SU-DHL-6 (cell line): ENCODE data around the gene MAP2K5.

ENCODE experiments used
- H2AFZ ChIP-seq: fragments of 200-600 bp; sonication (generic); 2 replicates; pipeline ENCODE4 v1.6.1; 2014; ENCODE audit warnings: low read depth, mild to moderate bottlenecking, moderate library complexity, mixed read lengths, antibody characterized with exemption, low read length; ENCODE audit not compliant: severe bottlenecking
- H3F3A ChIP-seq: fragments of 200-600 bp; shearing (Covaris generic); 2 replicates; pipeline ENCODE4 v1.6.0; 2016; ENCODE audit warnings: antibody characterized with exemption, mild to moderate bottlenecking; ENCODE audit not compliant: insufficient read depth
- H3K27ac ChIP-seq: fragments of 200-600 bp; sonication (generic); 2 replicates; pipeline ENCODE4 v1.5.1; 2016; ENCODE audit warnings: low read depth, mild to moderate bottlenecking, low read length, moderate library complexity, mixed read lengths
- H3K27me3 ChIP-seq: fragments of 200-600 bp; sonication (generic), shearing (Covaris generic); 2 replicates; pipeline ENCODE4 v1.6.0; 2014; ENCODE audit warnings: mild to moderate bottlenecking, low read length
- H3K36me3 ChIP-seq: fragments of 200-600 bp; sonication (generic); 2 replicates; pipeline ENCODE4 v1.6.1; 2014; ENCODE audit warnings: mild to moderate bottlenecking, low read length, mixed read lengths
- H3K4me2 ChIP-seq: fragments of 300-600, 200-600 bp; shearing (Covaris generic), sonication (generic); 2 replicates; pipeline ENCODE4 v1.6.0; 2014; ENCODE audit warnings: low read length, low read depth, mild to moderate bottlenecking; ENCODE audit not compliant: poor library complexity, severe bottlenecking
- H3K4me3 ChIP-seq: fragments of 200-600 bp; sonication (generic); 2 replicates; pipeline ENCODE4 v1.5.1; 2014; ENCODE audit warnings: antibody characterized with exemption, low read length, mild to moderate bottlenecking, mixed read lengths; ENCODE audit not compliant: insufficient read depth, poor library complexity, severe bottlenecking
- H3K79me2 ChIP-seq: fragments of 200-600 bp; sonication (generic); 2 replicates; pipeline ENCODE4 v1.6.1; 2014; ENCODE audit warnings: mild to moderate bottlenecking, low read length, moderate library complexity; ENCODE audit not compliant: insufficient read depth
- H3K9ac ChIP-seq: fragments of 200-600 bp; sonication (generic); 2 replicates; pipeline ENCODE4 v1.7.0; 2014; ENCODE audit warnings: mild to moderate bottlenecking, low read length
- H3K9me2 ChIP-seq: fragments of 200-600 bp; sonication (generic); replicated peaks from 2 replicates; pipeline ENCODE4 v1.6.1; 2014; ENCODE audit warnings: low read length; ENCODE audit not compliant: insufficient read depth
- H3K9me3 ChIP-seq: fragments of 200-600 bp; sonication (generic); 2 replicates; pipeline ENCODE4 v1.6.1; 2014; ENCODE audit warnings: low read length, mixed read lengths; ENCODE audit not compliant: insufficient read depth
- H4K20me1 ChIP-seq: fragments of 200-600 bp; sonication (generic); 2 replicates; pipeline ENCODE4 v1.6.1; 2014; ENCODE audit warnings: low read depth, mild to moderate bottlenecking, antibody characterized with exemption, low read length, moderate library complexity, mixed read lengths
- CTCF ChIP-seq: fragments of 200-600 bp; sonication (generic); IDR thresholded peaks from one replicate; pipeline ENCODE4 v1.5.1; 2017; ENCODE audit warnings: antibody characterized with exemption, mild to moderate bottlenecking, low read length, moderate library complexity; ENCODE audit not compliant: insufficient read depth, poor library complexity, severe bottlenecking
- EZH2phosphoT487 ChIP-seq: fragments of 200-600 bp; sonication (generic), shearing (Covaris generic); conservative IDR thresholded peaks from 2 replicates; pipeline ENCODE4 v1.6.1; 2018; ENCODE audit warnings: mild to moderate bottlenecking, antibody characterized with exemption, low read length, moderate library complexity, mixed read lengths

Gene MAP2K5

GRCh38 chr15:67723294-67724024, 181.0 kb downstream of the MAP2K5 start:
- Histone ChIP-seq H3K27me3 (no peaks in the 10 kb centered on the region), H3K4me2 (no peak overlapping the region), H2AFZ (no peak overlapping the region), H3K9ac (no peak overlapping the region), H3K9me2 (no peaks in the 10 kb centered on the region), H3K27ac (no peak overlapping the region), H3K79me2 (no peaks in the 10 kb centered on the region), H3K4me3 (no peak overlapping the region), H3F3A (no peaks in the 10 kb centered on the region), H3K9me3 (no peaks in the 10 kb centered on the region), H4K20me1 (no peaks in the 10 kb centered on the region), H3K36me3 (no peaks in the 10 kb centered on the region)
- TF ChIP-seq CTCF: no peak

GRCh38 chr15:67724691-67725375, 182.3 kb downstream of the MAP2K5 start:
- Histone ChIP-seq H3K9ac (no peak overlapping the region), H3K9me3 (no peaks in the 10 kb centered on the region), H3K27me3 (no peaks in the 10 kb centered on the region), H4K20me1 (no peaks in the 10 kb centered on the region), H3K36me3 (no peaks in the 10 kb centered on the region), H3K4me2 (no peak overlapping the region), H3K9me2 (no peaks in the 10 kb centered on the region), H3K27ac (no peak overlapping the region), H3K79me2 (no peaks in the 10 kb centered on the region), H3K4me3 (no peak overlapping the region), H2AFZ (no peak overlapping the region), H3F3A (no peaks in the 10 kb centered on the region)
- TF ChIP-seq EZH2phosphoT487 (no peak), CTCF (no peak)

- Histone ChIP-seq H3K36me3 (no peaks in the 10 kb centered on the region), H3K4me2 (no peak overlapping the region), H3K79me2 (no peaks in the 10 kb centered on the region), H2AFZ (no peak overlapping the region), H3K27ac (no peak overlapping the region), H3K9me2 (no peaks in the 10 kb centered on the region), H3F3A (no peaks in the 10 kb centered on the region), H4K20me1 (no peaks in the 10 kb centered on the region), H3K9me3 (no peaks in the 10 kb centered on the region), H3K27me3 (no peaks in the 10 kb centered on the region), H3K9ac (no peak overlapping the region), H3K4me3 (no peak overlapping the region)
- TF ChIP-seq CTCF (no peak), EZH2phosphoT487 (no peak)
Measured at GRCh38 chr15:67730135-67730534, 187.6 kb downstream of the MAP2K5 start.
